Measurements from ENCODE around the gene PPFIA2. TPM values are rescaled to one million over a fixed set of nuclear protein-coding genes. Genes with fewer than 3 reads are reported as not detected.

PPFIA2 gene
- total RNA-seq, 1 experiment from 2014 or later: not detected

DNA sequence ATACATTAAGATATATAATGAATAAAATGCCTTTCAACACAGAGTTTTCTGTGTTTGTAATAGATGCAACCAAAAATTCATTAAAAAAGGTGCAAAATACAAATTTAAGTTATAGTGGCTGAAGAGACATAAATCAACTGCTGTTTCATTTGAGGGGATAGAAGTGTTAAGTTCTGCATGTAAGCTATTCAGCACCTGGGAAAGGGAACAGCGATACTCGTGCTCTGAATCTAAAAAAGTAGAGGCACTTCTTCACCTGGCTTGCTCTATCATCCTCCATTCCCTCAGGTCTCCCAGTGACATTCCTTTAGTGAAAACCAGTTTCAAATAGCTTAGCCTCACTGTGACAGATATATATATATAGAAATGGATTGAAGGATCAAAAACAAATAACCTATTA is 458.7 kb downstream of the PPFIA2 start:
- ChIA-PET CTCF (no interaction called here), POLR2A (ENCODE audit: unreplicated experiment) (no interaction called here)
- Histone ChIP-seq H3K9me3 (ENCODE audit: insufficient read depth, low read depth) (no peaks in the 10 kb centered on the region), H3K4me1 (replicated peaks; ENCODE audit: insufficient read depth) (no peaks in the 10 kb centered on the region), H2AFZ (no peak overlapping the region), H3K27me3 (ENCODE audit: insufficient read depth, low read depth) (no peaks in the 10 kb centered on the region), H4K20me1 (ENCODE audit: insufficient read depth) (no peaks in the 10 kb centered on the region), H3K4me3 (no peak overlapping the region), H3K79me2 (ENCODE audit: low read depth) (no peaks in the 10 kb centered on the region), H3K27ac (no peak overlapping the region), H3K4me2 (no peak overlapping the region), H3K36me3 (ENCODE audit: low read depth) (no peaks in the 10 kb centered on the region), H3K9me2 (ENCODE audit: insufficient read depth) (no peaks in the 10 kb centered on the region), H3F3A (ENCODE audit: insufficient read depth, low read depth) (no peaks in the 10 kb centered on the region)
- intact Hi-C loops (cut with micrococcal nuclease; ENCODE audit: unreplicated experiment): no loop called here
- TF ChIP-seq, protein P1, sequence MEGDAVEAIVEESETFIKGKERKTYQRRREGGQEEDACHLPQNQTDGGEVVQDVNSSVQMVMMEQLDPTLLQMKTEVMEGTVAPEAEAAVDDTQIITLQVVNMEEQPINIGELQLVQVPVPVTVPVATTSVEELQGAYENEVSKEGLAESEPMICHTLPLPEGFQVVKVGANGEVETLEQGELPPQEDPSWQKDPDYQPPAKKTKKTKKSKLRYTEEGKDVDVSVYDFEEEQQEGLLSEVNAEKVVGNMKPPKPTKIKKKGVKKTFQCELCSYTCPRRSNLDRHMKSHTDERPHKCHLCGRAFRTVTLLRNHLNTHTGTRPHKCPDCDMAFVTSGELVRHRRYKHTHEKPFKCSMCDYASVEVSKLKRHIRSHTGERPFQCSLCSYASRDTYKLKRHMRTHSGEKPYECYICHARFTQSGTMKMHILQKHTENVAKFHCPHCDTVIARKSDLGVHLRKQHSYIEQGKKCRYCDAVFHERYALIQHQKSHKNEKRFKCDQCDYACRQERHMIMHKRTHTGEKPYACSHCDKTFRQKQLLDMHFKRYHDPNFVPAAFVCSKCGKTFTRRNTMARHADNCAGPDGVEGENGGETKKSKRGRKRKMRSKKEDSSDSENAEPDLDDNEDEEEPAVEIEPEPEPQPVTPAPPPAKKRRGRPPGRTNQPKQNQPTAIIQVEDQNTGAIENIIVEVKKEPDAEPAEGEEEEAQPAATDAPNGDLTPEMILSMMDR (conservative IDR thresholded peaks at IDR 0.05): no peak
- TF ChIP-seq EZH2 (IDR thresholded peaks at IDR 0.05; ENCODE audit: low read depth): no peak
- DNase-seq: no peak
- no TSS peak for BruUV-seq (replicated peaks)

DNA sequence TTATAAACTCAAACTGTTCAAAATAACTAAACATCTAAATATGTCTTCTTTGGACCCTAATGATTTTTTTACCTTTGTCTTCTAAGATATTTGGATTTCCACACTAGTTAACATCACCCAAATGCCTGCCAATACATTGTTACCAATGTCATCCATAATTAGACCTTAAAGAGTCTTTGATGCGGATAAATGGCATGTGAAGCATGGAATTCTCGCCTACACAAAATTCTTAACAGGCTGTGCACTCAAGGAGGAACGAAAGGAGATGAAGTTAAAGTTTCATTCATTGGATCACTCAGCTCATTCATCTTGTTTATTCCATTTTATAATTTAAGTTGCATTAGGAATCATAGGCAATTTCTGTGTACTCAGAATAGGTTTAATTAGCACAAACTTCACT is 461.5 kb downstream of the PPFIA2 start:
- POLR2A ChIA-PET (ENCODE audit: unreplicated experiment): no interaction called here
- H3F3A ChIP-seq (ENCODE audit: insufficient read depth, low read depth): no peaks in the 10 kb centered on the region
- no peaks in the 10 kb centered on the region for H3K9me2 ChIP-seq (ENCODE audit: insufficient read depth)
- H4K20me1 ChIP-seq (ENCODE audit: insufficient read depth): no peaks in the 10 kb centered on the region
- intact Hi-C loops (cut with micrococcal nuclease; ENCODE audit: unreplicated experiment): no loop called here
- no peak overlapping the region for H2AFZ ChIP-seq
- no peaks in the 10 kb centered on the region for H3K4me1 ChIP-seq (replicated peaks; ENCODE audit: insufficient read depth)
- H3K9me3 ChIP-seq (ENCODE audit: insufficient read depth, low read depth): no peaks in the 10 kb centered on the region
- no peak overlapping the region for H3K27ac ChIP-seq
- no TSS peak for BruUV-seq (replicated peaks)
- H3K27me3 ChIP-seq (ENCODE audit: insufficient read depth, low read depth): no peaks in the 10 kb centered on the region
- TF ChIP-seq, protein P1 (conservative IDR thresholded peaks at IDR 0.05): no peak
- H3K4me3 ChIP-seq: no peak overlapping the region
- CTCF ChIA-PET: no interaction called here
- H3K4me2 ChIP-seq: no peak overlapping the region
- no peaks in the 10 kb centered on the region for H3K36me3 ChIP-seq (ENCODE audit: low read depth)
- H3K79me2 ChIP-seq (ENCODE audit: low read depth): no peaks in the 10 kb centered on the region
- DNase-seq: no peak

DNA sequence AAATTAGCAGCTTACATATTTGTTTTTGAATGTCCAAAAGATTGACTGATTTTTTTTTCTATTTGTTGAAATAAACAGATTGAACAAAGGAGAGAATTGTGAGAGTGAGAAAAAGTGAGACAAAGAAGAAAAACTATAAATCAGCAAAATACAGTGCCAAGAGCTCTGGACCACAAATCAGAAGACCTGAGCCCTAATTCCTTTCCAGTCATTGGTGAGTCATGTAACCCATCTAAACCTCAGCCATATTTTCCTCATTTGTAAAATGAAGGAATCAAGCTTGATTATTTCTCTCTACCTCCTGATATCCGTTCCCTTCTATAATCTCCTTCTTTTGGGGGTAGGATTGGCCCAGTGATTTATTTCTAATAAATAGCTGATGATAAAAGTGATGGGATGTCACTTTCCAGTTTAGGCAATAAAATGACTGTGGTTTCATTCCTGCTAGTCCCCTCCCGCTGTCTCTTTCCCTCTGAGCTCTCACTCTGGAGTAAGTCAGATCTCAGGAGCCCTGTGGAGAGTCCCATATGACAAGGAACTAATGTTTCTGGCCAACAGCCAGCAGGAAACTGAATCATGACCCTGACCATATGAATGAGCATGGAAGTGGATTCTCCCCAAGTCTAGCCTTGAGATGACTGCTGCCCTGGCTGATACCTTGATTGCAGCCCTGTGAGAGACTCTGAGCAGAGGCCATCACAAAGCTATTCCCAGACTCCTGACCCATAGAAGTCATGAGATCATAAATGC is 462.4 kb downstream of the PPFIA2 start:
- TF ChIP-seq EZH2 (IDR thresholded peaks at IDR 0.05; ENCODE audit: low read depth): no peak
- TF ChIP-seq, protein P1 (conservative IDR thresholded peaks at IDR 0.05): no peak
- intact Hi-C loops (cut with micrococcal nuclease; ENCODE audit: unreplicated experiment): no loop called here
- CTCF ChIA-PET: no interaction called here

More for the DNA sequence above, 462.4 kb downstream of the PPFIA2 start:
- no peaks in the 10 kb centered on the region for H3K36me3 ChIP-seq (ENCODE audit: low read depth)
- no peaks in the 10 kb centered on the region for H3K4me1 ChIP-seq (replicated peaks; ENCODE audit: insufficient read depth)
- no peaks in the 10 kb centered on the region for H3K27me3 ChIP-seq (ENCODE audit: insufficient read depth, low read depth)
- no peaks in the 10 kb centered on the region for H3K9me3 ChIP-seq (ENCODE audit: insufficient read depth, low read depth)
- POLR2A ChIA-PET (ENCODE audit: unreplicated experiment): no interaction called here
- H2AFZ ChIP-seq: no peak overlapping the region
- no peak overlapping the region for H3K27ac ChIP-seq
- H3K4me2 ChIP-seq: no peak overlapping the region
- no peaks in the 10 kb centered on the region for H3K9me2 ChIP-seq (ENCODE audit: insufficient read depth)
- no peak overlapping the region for H3K4me3 ChIP-seq
- no peaks in the 10 kb centered on the region for H3K79me2 ChIP-seq (ENCODE audit: low read depth)
- H4K20me1 ChIP-seq (ENCODE audit: insufficient read depth): no peaks in the 10 kb centered on the region
- H3F3A ChIP-seq (ENCODE audit: insufficient read depth, low read depth): no peaks in the 10 kb centered on the region
- DNase-seq: no peak
- no TSS peak for BruUV-seq (replicated peaks)

Data from PC-9 (cell line).